NCI-H1436 treated with DMSO at 0.1 percent for 48 hours (cell line): ENCODE data around the gene ENTPD1.
"Not testable (repeated sequence)": the region's sequence is repeated elsewhere in the genome, so short reads cannot be mapped to it uniquely, and the experiment has no call there.

Experiments used
- DNase-seq: peaks from one replicate; lab custom pipeline; 2025; lab: John Stamatoyannopoulos, UW

The ENTPD1 gene

DNA sequence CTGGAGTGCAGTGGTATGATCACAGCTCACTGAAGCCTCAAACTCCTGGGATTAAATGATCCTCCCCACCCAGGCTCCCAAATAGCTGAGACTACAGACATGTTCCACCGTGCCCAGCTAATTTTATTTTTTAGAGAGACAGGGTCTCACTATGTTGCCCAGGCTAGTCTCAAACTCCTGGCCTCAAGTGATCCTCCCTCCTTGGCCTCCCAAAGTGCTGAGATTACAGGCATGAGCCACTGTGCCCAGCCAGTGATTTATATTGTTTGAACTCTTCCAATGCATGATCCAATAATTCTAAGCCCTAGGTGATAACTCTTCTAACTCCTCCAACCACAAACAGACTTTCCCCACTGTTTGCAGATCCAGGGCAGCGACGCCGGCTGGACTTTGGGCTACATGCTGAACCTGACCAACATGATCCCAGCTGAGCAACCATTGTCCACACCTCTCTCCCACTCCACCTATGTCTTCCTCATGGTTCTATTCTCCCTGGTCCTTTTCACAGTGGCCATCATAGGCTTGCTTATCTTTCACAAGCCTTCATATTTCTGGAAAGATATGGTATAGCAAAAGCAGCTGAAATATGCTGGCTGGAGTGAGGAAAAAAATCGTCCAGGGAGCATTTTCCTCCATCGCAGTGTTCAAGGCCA is 110.0 kb downstream of the ENTPD1 start:
- DNase-seq = no peak

DNA sequence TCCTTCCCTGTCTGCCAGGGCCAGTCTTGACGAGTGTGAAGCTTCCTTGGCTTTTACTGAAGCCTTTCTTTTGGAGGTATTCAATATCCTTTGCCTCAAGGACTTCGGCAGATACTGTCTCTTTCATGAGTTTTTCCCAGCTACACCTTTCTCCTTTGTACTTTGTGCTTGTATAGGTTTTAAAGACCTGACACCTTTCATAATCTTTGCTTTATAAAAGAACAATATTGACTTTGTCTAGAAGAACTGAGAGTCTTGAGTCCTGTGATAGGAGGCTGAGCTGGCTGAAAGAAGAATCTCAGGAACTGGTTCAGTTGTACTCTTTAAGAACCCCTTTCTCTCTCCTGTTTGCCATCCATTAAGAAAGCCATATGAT is 110.5 kb downstream of the ENTPD1 start:
- DNase-seq = no peak

DNA sequence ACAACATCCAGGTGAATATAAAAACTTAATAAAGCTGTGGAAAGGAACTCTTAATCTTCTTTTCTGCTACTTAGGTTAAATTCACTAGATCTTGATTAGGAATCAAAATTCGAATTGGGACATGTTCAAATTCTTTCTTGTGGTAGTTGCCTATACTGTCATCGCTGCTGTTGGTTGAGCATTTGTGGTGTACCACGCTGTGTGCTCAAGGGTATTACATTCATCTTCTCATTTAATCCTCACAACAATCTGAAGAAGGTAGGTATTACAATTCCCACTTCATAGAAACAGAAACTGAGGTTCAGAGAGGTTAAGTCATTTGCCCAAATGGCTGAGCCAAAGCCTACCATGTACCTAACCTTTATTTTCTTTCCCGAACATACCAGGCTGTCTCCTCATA is 111.9 kb downstream of the ENTPD1 start:
- DNase-seq = no peak

DNA sequence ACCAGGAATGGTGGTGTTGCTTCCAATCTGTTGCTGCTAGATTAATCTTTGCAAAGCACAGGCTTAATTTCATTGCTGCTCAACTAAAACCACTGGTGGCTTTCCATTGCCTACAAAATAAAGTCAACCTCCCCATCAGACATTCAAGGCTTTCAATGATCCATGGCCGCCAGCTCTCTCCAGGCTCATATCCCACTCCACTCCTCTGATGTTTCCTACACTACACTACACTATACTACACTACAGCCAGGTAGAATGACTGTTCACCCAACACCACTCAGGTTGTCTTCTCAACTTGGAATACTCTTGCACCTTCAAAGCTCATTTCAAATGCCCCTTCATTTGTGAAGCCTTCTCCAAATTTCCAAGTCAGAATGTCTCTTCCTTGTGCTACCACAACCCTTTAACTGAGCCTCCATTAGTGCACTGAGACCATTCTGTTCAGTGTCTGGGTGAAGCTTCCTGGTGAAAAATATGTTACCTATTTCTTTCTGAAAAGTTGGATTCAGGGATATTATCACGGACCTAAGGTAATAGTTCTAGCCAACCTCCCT is 116.3 kb downstream of the ENTPD1 start:
- no peak for DNase-seq

DNA sequence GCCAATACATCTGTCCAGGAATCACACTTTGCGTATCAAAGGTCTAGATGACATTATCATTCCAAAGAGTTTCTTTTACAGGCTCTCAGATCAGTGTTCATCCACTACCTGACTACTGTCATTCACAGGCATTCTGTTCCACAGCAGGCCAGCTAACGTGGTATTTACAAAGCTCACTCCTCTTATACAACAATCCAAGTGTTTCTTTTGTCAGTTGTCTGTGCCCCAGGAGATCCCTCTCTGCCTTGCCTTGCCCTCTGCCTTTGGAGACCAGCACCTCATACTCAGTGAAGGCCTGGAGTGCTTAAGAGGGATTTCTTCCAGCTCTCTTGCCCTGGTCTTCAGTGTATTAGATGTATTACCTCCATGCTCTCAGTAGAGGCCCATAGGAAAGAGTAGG is 117.2 kb downstream of the ENTPD1 start:
- no peak for DNase-seq

DNA sequence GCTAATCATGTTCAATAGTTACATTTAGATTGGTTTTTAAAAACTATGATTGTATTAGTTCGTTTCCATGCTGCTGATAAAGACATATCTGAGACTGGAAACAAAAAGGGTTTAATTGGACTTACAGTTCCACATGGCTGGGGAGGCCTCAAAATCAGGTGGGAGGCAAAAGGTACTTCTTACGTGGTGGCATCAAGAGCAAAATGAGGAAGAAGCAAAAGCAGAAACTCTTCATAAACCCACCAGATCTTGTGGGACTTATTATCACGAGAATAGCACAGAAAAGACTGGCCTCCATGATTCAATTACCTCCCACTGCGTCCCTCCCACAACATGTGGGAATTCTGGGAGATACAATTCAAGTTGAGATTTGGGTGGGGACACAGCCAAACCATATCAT is 117.7 kb downstream of the ENTPD1 start:
- DNase-seq = no peak

DNA sequence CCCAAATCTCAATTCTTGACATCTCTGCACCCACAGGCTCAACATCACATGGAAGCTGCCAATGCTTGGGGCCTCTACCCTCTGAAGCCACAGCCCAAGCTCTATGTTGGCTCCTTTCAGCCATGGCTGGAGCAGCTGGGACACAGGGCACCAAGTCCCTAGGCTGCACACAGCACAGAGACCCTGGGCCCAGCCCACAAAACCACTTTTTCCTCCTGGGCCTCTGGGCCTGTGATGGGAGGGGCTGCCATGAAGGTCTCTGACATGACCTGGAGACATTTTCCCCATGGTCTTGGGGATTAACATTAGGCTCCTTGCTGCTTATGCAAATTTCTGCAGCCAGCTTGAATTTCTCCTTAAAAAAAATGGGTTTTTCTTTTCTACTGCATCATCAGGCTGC is 118.8 kb downstream of the ENTPD1 start:
- DNase-seq = not testable (repeated sequence)

DNA sequence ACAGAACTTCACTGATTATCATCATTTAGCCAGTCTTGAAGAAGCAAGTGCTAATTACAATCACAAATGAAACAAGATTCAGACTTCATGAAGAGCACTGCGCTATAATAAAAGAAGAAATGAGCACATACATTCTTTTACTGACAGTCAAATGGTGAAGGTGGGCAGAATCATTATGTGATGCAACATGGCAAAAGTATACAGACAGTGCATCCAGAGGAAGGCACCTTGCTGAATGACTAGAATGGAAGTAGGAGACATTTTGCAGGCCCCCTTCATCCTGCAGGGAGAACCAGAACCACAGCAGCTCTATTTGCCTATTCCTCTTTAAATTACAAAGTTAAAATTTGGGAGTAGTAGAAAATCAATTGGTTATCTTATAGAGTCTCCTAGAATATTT is 120.8 kb downstream of the ENTPD1 start:
- DNase-seq = no peak

DNA sequence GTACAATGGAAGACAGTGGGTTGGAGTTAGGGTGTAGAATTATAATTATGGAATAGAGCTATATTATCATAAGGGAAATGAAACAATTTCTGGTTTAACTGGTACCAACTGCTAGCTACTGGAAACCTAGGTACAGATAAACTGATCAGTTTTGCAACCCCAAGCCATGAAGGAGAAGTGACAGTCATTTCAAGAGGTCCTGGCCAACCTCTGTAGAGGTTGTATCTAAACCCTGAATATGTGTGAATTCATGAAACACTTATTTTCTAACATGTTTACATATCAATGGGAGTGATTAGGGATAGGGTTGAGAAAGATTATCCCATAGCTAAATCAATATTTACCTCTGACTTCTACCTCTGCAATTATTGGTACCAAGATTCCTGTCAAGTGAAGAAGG is 121.9 kb downstream of the ENTPD1 start:
- DNase-seq = no peak

DNA sequence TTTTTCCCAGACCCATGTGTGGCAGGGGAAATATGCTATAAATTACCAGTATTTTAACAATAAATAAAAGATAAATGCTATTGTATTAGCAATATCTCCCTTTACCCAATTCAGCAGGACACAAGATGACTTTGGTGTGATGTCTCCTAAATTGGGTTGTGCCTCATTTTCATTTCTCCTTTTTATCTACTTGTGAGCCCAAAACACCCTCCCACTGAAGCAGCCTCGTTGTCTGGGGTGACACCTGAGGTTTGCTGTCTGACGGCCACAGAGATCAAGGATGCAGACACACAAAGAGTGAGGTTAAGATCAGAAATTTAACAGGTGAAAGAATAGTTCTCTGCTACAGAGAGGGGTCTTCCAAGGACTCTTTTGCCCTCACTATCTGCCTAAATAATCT is 124.7 kb downstream of the ENTPD1 start:
- no peak for DNase-seq

DNA sequence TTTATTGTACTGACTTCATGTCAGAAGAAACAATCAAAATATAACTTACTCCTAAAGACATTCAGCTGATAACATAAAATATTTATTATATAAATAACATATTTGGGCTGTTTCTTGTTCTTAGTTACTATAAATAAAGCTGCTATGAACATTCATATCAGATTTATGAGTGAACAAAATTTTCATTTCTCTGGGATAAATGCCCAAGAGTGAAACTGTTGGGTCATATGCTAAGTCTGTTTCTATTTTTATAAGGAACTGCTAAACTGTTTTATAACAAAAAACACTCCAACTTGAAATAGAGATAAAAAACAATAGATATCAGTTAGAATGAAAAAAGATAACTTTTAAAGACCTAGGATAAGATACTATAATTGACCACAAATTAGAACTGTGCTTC is 125.4 kb downstream of the ENTPD1 start:
- no peak for DNase-seq

DNA sequence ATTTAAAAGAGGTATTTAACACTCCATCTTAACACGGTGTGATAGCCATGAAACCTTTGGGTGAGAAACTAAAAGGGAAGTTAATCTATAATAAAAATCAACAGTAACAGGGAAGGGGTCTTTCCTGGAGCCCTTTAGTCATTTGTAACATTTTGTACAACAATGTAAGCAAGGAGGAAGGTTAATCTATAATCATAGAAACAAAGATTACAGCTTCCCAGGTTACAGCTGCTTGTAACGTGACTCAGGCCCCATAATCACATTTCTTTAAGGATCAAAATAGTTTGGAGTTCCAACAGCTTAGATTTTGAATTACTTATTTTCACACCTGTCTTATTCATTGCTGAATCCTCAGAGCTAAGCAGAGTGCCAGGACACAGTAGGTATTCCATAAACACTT is 133.9 kb downstream of the ENTPD1 start:
- DNase-seq = no peak

DNA sequence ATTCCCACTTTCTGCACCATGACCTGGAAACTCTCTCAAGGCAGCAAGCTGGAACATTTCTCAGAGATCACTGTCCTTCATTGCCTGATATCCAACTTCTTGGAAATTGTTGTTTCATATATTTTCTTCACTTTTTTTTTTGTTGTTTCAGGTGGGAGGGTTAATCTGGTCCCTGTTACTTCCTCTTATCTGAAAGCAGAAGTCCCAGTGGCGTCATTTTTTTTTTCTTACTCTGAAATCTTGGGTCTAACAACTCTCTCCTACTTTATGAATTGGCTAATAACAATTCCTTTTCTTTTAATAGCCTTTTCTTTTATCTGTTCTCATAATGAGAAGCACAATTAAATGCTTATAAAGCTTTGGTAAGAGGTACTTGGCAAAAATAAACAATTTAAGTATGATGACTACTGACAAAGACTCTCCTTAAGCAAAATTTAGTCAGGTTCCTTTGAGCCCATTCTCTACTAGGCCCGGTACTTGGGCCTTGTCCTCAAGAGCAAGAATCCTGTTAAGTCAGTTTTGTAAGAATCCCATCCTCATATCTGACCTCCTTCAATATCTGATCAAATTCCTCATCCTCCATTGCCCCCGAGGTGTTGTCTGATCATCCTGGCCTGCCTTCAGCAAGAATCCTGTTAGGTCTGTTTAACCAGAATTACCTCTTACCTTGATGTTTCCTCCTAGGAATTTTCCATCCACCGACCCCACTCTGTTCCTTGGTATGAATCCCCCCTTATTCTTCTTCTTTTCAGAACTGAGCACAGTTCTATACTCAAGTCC is 140.3 kb downstream of the ENTPD1 start:
- no peak for DNase-seq

DNA sequence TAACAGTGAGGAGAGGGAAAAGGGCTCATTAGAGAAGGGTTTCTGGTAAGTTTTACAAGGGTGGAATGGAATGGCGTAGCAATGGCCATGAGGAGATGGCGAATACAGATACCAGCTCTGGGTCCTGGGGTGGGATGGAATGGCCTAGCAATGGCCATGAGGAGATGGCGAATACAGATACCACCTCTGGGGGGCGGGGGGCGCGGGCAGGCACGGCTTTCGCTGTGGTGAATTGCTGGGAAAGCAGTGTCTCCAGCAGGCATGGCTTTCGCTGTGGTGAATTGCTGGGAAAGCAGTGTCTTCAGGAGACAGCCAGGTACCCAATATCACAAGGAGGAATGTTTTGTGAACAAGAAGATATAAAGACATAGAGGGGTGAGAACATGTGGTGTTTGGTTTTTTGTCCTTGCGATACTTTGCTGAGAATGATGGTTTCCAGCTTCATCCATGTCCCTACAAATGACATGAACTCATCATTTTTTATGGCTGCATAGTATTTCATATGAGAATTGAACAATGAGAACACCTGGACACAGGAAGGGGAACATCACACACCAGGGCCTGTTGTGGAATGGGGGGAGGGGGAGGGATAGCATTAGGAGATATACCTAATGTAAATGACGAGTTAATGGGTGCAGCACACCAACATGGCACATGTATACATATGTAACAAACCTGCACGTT is 150.1 kb downstream of the ENTPD1 start:
- not testable (repeated sequence) for DNase-seq

DNA sequence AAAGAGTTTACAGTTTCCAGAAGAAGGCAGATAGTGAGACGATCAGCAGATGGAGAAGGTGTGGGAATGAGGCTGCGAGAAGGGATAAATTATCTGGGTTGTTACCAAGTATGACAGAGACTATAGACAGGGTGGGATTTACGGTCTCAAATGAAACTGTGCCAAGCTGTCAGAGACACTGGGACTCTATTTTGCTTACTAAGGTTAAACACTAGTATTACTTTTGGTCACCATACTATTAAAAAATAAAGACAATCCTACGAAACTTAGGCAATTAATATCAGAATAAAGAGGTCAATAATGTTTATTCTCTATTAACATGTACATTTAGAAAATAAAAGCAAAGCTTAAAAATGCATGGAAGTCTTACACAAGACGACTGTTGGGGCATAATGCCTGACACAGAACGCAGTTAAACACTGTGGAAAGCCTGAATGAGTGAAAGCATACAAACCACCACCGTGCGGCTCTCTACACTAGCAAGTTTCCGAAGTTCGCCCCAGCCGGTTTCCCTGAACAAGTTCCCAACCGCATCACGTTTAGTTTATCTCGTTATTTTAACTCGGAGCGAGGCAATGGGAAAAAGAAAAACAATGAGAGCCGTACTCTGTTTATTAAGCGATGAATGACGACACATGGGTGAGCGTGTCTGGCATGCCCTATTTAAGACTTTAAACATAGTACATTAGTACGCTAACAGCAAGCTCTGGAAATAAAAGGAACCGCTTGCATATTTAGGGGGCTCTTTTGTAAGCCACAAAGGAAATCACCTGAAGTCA is 150.9 kb downstream of the ENTPD1 start:
- DNase-seq = no peak

DNA sequence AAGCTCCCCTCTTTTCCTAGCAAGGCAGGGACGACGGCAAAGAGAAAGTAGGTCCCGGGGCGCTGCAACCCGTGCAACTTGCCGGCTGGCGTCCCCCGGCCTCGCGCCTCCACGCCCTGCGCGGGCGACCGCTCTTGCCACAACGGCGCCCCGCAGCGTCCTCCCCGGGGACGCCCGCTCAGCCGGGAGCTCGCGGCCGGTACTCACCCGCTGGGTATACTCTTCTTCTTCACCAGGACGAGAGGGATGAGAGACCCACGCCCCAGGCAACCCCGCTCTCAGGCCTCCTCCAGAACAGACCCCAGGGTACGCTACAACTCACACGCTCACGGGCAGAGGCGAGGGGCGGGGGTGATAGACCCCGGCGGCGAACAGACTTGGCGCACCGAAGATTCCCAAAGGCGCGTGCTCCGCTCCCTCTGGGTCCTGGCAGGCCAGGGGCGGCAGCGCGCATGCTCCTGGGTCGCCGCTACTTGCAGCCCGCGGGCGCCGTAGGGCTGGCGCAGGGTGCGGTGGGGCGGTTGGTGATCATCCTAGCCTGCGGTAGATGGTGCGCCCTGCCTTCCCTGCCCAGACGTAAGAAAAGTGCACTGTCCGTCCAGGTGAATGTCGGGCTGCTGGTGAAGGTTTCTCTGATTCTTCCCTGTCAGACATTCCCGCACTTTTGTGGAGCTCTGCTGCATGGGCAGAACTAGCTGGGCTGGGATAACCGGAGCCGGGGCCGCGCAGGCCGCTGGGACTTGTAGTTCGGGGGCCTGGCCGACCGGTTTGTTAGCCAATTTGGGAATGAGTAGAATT is 151.7 kb downstream of the ENTPD1 start, which contains the start of gene CC2D2B:
Gene CC2D2B (plus strand): TSS at position 520 of the 798 bp plus-strand sequence. CDS start 3,349 bp downstream, outside the sequence.
- no peak for DNase-seq

DNA sequence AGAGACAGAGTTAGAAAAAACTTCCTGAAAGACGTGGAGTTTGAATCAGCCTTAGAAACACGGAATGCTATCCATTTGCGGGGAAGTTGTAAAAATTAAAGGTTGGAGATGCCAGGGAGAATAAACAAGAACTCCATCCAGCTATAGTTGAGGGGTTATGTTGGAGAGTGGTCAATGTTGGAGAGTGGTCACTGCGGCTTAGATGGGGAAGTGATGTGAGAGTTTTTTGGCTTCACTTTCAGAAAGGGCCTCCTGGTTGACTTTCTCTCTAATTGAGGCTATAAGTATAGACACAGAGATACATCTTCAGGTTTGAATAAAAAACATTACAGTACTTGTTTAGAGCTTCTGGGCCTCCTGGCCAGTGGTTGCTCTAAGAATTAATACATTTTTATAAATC is 152.5 kb downstream of the ENTPD1 start:
- DNase-seq = no peak

DNA sequence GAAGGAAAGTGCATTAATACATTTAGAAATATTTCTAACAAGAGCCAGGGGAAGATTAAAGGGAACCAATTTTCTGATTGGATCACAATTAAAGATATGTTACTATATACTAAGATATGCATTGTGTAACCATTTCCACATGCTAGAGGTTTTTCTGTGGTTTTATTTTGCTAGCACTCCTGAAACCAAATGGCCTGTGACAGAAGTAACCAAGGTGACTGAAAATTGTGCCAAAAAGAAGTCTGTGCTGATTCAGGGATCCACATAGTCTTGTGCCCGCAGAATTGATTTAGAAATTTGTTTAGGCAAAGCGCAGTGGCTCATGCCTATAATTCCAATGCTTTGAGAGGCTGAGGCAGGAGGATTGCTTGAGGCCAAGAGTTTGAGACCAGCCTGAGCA is 153.6 kb downstream of the ENTPD1 start:
- DNase-seq = no peak

DNA sequence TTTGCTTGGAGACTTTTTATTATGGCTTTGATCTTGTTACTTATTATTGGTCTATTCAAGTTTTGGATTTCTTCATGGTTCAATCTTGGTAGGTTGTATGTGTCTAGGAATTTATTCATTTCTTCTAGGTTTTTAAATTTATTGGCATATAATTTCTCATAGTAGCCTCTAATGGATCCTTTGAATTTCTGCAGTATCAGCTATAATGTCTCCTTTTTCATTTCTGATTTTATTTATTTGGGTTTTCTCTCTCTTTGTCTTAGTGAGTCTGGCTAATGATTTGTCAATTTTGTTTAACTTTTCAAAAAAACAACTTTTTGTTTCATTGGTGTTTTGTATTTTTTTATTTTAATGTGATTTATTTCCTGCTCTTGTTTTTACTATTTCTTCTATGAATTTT is 160.1 kb downstream of the ENTPD1 start:
- DNase-seq = not testable (repeated sequence)
